Psoas muscle (tissue), 8 donors: ENCODE results near the gene PKD2. TPM values are rescaled to one million over a fixed set of nuclear protein-coding genes. Genes with fewer than 3 reads are reported as not detected.
"Not testable (repeated sequence)": the region's sequence is repeated elsewhere in the genome, so short reads cannot be mapped to it uniquely, and the experiment has no call there.

Experiments
- ATAC-seq, 4 donors: fragments of 200-7000 bp; cut with Tn5 transposase; one replicate each; pipeline ENCODE4 v1.9.1; 2020; ENCODE audit warnings: moderate library complexity in 3 of 4, mild to moderate bottlenecking in 2 of 4
- DNase-seq, 2 donors: peaks; one replicate each; pipeline ENCODE4 v3.0.0-alpha.2; 2020
- H3K27ac ChIP-seq: fragments of 200-600 bp; one replicate; pipeline ENCODE4 v1.8.0; 2022
- H3K27me3 ChIP-seq, 3 donors: fragments of 200-600 bp in 1 of 3; one replicate each; pipeline versions ENCODE4 v1.6.1 to v1.8.0; 2013 to 2022; ENCODE audit warnings: low read length in 2 of 3, mild to moderate bottlenecking in 2 of 3, moderate library complexity in 1 of 3; ENCODE audit not compliant: insufficient read depth in 3 of 3
- H3K36me3 ChIP-seq, 2 donors: fragments of 200-600 bp in 1 of 2; one replicate each; pipeline versions ENCODE4 v1.6.1 to v1.8.0; 2013 to 2022; ENCODE audit warnings: low read depth in 1 of 2, mild to moderate bottlenecking in 1 of 2, moderate library complexity in 1 of 2; ENCODE audit not compliant: insufficient read depth in 1 of 2
- H3K4me1 ChIP-seq: fragments of 200-600 bp; one replicate; pipeline ENCODE4 v1.8.0; 2022
- H3K4me3 ChIP-seq: fragments of 200-600 bp; one replicate; pipeline ENCODE4 v1.8.0; 2022; ENCODE audit warnings: mild to moderate bottlenecking
- H3K9me3 ChIP-seq: fragments of 200-600 bp; one replicate; pipeline ENCODE4 v1.8.0; 2022
- WGBS, 3 donors: extraction: QIAGEN DNeasy Blood & Tissue Kit; methylation state at CpG; one replicate each; pipeline versions ENCODE4 v1.1.6 to v1.1.7; 2013; 5-methylcytosine and 5-hydroxymethylcytosine counted together
- intact Hi-C, 2 donors: fragments of 100-400 bp; cut with DNase I; formaldehyde crosslinking; loops; one replicate each; pipeline versions ENCODE4 v1.11.0 to v1.14.2; 2022
- polyA plus RNA-seq, 3 donors: library from polyadenylated mRNA; stranded (reverse); fragments of 200-250 nt; gene quantifications; one replicate each; pipeline ENCODE4 v1.2.3, GENCODE V29; 2013
- total RNA-seq, 4 donors: library from RNA; stranded (reverse); fragmentation: NEBNext Ultra II Directional in 2 of 4; extraction: Animal tissue kit (Norgen Biotek cat#: 25700) in 2 of 4; gene quantifications; one replicate each; pipeline versions ENCODE4 v1.2.1 to v1.2.4, GENCODE V29; 2021 to 2023
- TF ChIP-seq, protein P1 (sequence below): fragments of 200-600 bp; IDR thresholded peaks from one replicate; pipeline ENCODE4 v1.8.0; 2022; ENCODE audit warnings: antibody characterized with exemption
- donor health status: healthy with polysubstance abuse.
- donor health status: DM: no; HTN: no; CAD: no; lungs with moderate emphysema.
- donor health status: Bipolar disorder and iron deficiency.
- donor health status: healthy.
- donor health status: DM: yes; HTN: yes; CAD: no.
- donor health status: DM: no; HTN: no; CAD: no.
- donor health status: DM: no; HTN: no; CAD: no.
- donor health status: DM: yes; HTN: yes; CAD: no.

Gene PKD2
- total and polyA plus RNA-seq, 7 donors, result 2.1 to 8.3 (median 2.9) TPM

- TF ChIP-seq, protein P1, sequence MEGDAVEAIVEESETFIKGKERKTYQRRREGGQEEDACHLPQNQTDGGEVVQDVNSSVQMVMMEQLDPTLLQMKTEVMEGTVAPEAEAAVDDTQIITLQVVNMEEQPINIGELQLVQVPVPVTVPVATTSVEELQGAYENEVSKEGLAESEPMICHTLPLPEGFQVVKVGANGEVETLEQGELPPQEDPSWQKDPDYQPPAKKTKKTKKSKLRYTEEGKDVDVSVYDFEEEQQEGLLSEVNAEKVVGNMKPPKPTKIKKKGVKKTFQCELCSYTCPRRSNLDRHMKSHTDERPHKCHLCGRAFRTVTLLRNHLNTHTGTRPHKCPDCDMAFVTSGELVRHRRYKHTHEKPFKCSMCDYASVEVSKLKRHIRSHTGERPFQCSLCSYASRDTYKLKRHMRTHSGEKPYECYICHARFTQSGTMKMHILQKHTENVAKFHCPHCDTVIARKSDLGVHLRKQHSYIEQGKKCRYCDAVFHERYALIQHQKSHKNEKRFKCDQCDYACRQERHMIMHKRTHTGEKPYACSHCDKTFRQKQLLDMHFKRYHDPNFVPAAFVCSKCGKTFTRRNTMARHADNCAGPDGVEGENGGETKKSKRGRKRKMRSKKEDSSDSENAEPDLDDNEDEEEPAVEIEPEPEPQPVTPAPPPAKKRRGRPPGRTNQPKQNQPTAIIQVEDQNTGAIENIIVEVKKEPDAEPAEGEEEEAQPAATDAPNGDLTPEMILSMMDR, result no peak
- Histone ChIP-seq H3K27ac (peak overlapping the region; percentile 11), H3K9me3 (no peaks in the 10 kb centered on the region), H3K27me3 (no peaks in the 10 kb centered on the region), H3K4me1 (peaks cover 9% of the 10 kb centered on the region), H3K36me3 (no peaks in the 10 kb centered on the region), H3K4me3 (no peak overlapping the region)
- 19 to 28% (median 27%) methylated on average over 2 of the region's 2 CpGs for WGBS, 3 donors
- ATAC-seq, result peak; percentile 65 to 90 (median 70)
- intact Hi-C loops, result no loop called here
- no peak for DNase-seq
These were observed 100.1 kb downstream of the PKD2 start for GRCh38 chr4:88107406-88108107.

DNA sequence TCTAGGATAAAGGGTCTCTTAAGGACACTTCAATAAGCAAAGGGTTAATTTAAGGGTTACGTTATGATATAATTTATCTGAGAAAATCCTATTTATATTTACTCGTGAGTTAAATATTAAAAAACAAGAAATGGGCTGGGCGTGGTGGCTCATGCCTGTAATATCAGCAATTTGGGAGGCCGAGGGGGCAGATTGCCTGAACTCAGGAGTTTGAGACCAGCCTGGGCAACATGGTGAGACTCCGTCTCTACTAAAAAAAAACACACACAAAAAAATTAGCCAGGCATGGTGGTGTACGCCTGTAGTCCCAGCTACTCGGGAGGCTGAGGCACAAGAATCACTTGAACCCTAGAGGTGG is 100.7 kb downstream of the PKD2 start:
- H3K36me3 ChIP-seq, H3K4me3 ChIP-seq, ATAC-seq, H3K9me3 ChIP-seq, intact Hi-C loops, H3K4me1 ChIP-seq, DNase-seq, H3K27me3 ChIP-seq: not testable (repeated sequence)
- 89 to 93% (median 91%) methylated on average over 7 of the region's 7 CpGs for WGBS, 3 donors
- H3K27ac ChIP-seq, result peak overlapping the region; percentile 11

DNA sequence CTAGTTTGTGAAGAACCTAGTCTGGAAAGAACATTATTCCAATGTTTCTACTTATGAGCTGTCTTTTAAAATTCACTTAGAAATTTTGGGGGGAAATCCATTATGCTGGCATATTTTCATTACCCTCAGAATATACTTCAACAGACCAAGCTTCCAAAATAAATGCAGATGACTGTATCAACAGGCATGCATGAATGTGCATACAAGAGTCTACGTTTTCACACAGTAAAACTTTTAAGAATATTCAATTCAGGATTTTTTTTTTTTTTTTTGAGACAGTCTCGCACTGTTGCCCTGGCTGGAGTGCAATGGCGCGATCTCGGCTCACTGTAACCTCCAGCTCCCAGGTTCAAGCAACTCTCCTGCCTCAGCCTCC is 101.3 kb downstream of the PKD2 start:
- Histone ChIP-seq H3K4me1 (peaks cover 9% of the 10 kb centered on the region), H3K36me3 (no peaks in the 10 kb centered on the region), H3K27ac (no peak overlapping the region), H3K9me3 (no peaks in the 10 kb centered on the region), H3K27me3 (no peaks in the 10 kb centered on the region), H3K4me3 (no peak overlapping the region)
- ATAC-seq (no peak), DNase-seq (no peak)
- WGBS, 3 donors, result 94 to 98% (median 95%) methylated on average over 5 of the region's 5 CpGs
- TF ChIP-seq, protein P1, result no peak
- intact Hi-C loops, result no loop called here

DNA sequence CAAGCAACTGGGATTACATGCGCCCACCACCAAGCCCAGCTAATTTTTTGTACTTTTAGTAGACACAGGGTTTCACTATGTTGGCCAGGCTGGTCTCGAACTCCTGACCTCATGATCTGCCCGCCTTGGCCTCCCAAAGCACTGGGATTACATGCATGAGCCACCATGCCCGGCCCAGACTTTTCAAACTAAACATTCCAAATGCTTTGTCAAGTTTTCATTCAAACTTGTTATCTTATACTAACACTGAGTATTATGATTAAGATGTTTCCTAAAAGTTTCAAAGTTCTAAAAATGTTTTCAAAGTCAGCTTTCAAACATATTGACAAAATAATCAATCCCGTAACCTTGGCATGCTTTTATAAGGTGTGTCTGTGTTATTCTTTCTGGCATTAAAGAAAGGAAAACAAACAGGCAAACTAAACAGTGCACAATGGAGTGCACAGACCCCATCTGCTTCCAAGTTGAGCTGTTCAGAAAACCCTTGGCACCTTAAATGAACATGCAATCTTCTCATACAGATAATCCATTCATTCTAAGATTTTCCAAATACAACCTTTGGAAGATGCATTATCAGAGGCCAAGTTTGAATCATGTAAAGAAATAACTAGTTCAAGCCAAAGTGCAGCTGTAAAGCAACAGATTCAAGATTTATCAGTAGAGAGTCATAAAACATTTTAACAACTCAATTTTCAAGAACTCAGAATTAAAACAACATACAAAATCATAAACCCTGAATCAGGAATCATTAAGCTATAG is 101.9 kb downstream of the PKD2 start:
- WGBS, 3 donors, result 85 to 89% (median 88%) methylated on average over 5 of the region's 5 CpGs
- no peaks in the 10 kb centered on the region for H3K36me3 ChIP-seq
- DNase-seq (no peak), ATAC-seq (no peak)
- TF ChIP-seq, protein P1, result no peak
- no peak overlapping the region for H3K27ac ChIP-seq
- no peaks in the 10 kb centered on the region for H3K27me3 ChIP-seq
- H3K4me3 ChIP-seq, result no peak overlapping the region
- H3K4me1 ChIP-seq, result peaks cover 9% of the 10 kb centered on the region
- intact Hi-C loops, result no loop called here
- H3K9me3 ChIP-seq, result no peaks in the 10 kb centered on the region

DNA sequence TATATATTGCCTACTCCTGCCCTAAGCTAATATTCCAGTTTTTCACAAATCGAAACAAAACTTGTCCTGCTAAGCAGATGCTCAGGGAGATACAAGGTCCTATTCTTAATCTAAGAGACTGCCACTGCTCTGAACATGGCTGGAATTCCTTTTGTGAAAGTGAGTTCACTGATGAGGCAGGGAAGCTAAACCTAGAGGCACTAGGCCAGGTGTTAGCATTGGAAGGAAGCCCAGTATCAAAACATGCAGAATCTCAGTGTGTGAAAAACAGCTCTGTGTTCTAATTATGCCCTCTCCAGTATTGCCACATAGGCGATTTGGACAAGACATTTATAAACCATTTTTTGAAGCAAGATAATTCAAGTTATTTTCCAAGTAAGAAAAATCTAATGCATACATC is 103.4 kb downstream of the PKD2 start:
- TF ChIP-seq, protein P1, result no peak
- H3K4me3 ChIP-seq, result no peak overlapping the region
- WGBS, 3 donors, result 64 to 84% (median 74%) methylated on average over 2 of the region's 2 CpGs
- no peaks in the 10 kb centered on the region for H3K9me3 ChIP-seq
- no peak overlapping the region for H3K27ac ChIP-seq
- DNase-seq (no peak), ATAC-seq (no peak)
- no peaks in the 10 kb centered on the region for H3K27me3 ChIP-seq
- intact Hi-C loops, result no loop called here
- no peaks in the 10 kb centered on the region for H3K36me3 ChIP-seq
- peaks cover 9% of the 10 kb centered on the region for H3K4me1 ChIP-seq
